ENCODE measurements around the gene SKIL. TPM values are rescaled to one million over a fixed set of nuclear protein-coding genes. Genes with fewer than 3 reads are reported as not detected.

Gene SKIL
- total and polyA plus RNA-seq, 7 donors = 7.3 to 46.6 (median 30.1) TPM

DNA sequence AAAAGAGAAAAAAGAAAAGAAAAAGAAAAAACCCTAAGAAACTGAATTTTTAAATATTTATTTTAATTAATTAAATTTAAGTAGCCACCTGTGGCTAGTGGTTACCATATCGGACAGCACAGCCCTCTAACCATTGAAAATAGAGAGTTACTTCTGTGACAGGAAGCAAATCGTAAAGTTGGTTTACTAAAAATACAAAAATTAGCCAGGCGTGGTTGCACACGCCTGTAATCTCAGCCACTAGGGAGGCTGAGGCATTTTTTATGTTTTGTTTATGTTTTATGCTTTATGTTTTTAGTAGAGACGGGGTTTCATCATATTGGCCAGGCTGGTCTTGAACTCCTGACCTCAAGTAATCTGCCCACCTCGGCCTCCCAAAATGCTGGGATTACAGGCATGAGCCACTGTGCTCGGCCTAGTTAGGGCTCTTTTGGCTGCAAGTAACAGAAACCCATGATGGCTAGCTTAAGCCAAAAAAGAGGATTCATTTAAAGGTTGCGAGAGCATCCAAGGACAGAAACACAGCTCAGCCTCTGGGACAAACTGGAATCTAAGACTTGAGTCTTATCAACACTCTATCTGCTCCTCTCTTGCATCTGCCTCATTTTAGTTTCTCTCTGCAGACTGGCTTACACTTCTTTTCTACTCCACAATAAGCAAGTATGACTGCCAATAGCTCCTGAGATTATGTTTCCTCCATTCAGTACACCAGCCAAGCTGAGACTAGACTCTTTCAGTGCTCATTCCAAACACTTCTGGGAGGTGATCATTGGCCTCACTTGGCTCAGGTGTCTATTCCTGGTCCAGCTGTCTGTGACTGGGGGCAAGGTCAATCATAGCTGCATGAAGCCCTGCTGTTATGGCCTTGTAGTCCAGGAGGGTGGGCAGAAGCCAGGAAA is 6.8 kb upstream of the SKIL start:
- no peaks in the 10 kb centered on the region for H3K9me3 ChIP-seq
- no peaks in the 10 kb centered on the region for H3K36me3 ChIP-seq (ENCODE audit: insufficient read depth in 1 of 2, low read depth in 1 of 2)
- DNase-seq = no peak
- no peaks in the 10 kb centered on the region for H3K27me3 ChIP-seq (ENCODE audit: insufficient read depth in 3 of 3, low read length in 2 of 3)
- H3K27ac ChIP-seq = peak overlapping the region; percentile 38
- H3K4me1 ChIP-seq = peaks cover 9% of the 10 kb centered on the region
- H3K4me3 ChIP-seq = no peak overlapping the region
- 64 to 80% (median 68%) methylated on average over 8 of the region's 8 CpGs for WGBS, 3 donors
- intact Hi-C loops (cut with DNase I) = loop anchor here in 1 of 2 donors (10.0 kb wide), 1 partner anchor 586 kb away; the partner anchor contains the start of genes ACTRT3 and TERC
- TF ChIP-seq, protein P1, sequence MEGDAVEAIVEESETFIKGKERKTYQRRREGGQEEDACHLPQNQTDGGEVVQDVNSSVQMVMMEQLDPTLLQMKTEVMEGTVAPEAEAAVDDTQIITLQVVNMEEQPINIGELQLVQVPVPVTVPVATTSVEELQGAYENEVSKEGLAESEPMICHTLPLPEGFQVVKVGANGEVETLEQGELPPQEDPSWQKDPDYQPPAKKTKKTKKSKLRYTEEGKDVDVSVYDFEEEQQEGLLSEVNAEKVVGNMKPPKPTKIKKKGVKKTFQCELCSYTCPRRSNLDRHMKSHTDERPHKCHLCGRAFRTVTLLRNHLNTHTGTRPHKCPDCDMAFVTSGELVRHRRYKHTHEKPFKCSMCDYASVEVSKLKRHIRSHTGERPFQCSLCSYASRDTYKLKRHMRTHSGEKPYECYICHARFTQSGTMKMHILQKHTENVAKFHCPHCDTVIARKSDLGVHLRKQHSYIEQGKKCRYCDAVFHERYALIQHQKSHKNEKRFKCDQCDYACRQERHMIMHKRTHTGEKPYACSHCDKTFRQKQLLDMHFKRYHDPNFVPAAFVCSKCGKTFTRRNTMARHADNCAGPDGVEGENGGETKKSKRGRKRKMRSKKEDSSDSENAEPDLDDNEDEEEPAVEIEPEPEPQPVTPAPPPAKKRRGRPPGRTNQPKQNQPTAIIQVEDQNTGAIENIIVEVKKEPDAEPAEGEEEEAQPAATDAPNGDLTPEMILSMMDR (IDR thresholded peaks at IDR 0.05) = no peak
- ATAC-seq = peak; percentile 67 to 85 (median 75)

DNA sequence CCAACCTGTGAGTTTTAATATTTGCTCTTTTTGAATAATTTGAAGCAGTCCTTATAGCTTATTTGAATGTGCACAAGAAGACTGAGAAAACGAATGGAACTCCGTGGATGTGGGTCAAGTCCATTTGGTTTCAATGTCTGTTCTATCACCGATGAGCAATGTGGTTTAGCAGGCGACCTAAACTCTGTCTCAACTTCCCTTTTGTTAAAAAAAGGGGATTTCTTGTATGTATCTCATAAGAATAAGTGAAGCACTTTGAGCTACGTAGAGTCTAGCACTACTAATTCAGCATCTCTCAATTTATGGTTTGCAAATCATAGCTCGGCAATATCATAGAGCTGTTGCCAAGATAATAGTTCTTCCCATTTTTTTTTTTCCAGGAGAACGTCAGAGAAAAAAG is 4.6 kb upstream of the SKIL start:
- H3K36me3 ChIP-seq (ENCODE audit: insufficient read depth in 1 of 2, low read depth in 1 of 2) = no peaks in the 10 kb centered on the region
- H3K27me3 ChIP-seq (ENCODE audit: insufficient read depth in 3 of 3, low read length in 2 of 3) = no peaks in the 10 kb centered on the region
- DNase-seq = no peak
- TF ChIP-seq, protein P1 (IDR thresholded peaks at IDR 0.05) = no peak
- H3K4me1 ChIP-seq = peaks cover 9% of the 10 kb centered on the region
- 85 to 86% (median 85%) methylated on average over 7 of the region's 7 CpGs for WGBS, 3 donors
- H3K4me3 ChIP-seq = no peak overlapping the region
- H3K9me3 ChIP-seq = no peaks in the 10 kb centered on the region
- intact Hi-C loops (cut with DNase I) = loop anchor here in 1 of 2 donors (10.0 kb wide), 1 partner anchor 588 kb away; the partner anchor contains the start of genes ACTRT3 and TERC
- ATAC-seq = no peak
- H3K27ac ChIP-seq = no peak overlapping the region

DNA sequence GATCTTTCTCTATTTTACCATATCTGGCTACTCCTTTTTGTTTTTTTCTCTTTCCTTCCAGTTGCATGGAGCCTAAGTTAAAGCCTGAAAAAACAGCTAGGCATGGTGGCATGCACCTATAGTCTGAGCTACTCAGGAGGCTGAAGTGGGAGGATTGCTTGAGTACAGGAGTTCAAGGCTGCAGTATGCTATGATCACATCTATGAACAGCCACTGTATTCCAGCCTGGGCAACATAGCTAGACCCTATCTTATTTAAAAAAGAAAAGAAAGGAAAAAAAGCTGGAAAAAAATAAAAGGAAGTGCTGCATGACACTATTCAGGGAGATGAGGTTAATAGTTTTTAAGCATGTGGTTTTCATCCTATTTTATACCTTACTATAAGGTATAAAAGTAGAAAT is 4.0 kb upstream of the SKIL start:
- Histone ChIP-seq H3K27ac (no peak overlapping the region), H3K27me3 (ENCODE audit: insufficient read depth in 3 of 3, low read length in 2 of 3) (no peaks in the 10 kb centered on the region), H3K4me3 (no peak overlapping the region), H3K36me3 (ENCODE audit: insufficient read depth in 1 of 2, low read depth in 1 of 2) (no peaks in the 10 kb centered on the region), H3K9me3 (no peaks in the 10 kb centered on the region), H3K4me1 (peaks cover 9% of the 10 kb centered on the region)
- intact Hi-C loops (cut with DNase I) = loop anchor here in 1 of 2 donors (10.0 kb wide), 1 partner anchor 589 kb away; the partner anchor contains the start of genes ACTRT3 and TERC
- ATAC-seq (no peak), DNase-seq (no peak)
- TF ChIP-seq, protein P1 (IDR thresholded peaks at IDR 0.05) = no peak

DNA sequence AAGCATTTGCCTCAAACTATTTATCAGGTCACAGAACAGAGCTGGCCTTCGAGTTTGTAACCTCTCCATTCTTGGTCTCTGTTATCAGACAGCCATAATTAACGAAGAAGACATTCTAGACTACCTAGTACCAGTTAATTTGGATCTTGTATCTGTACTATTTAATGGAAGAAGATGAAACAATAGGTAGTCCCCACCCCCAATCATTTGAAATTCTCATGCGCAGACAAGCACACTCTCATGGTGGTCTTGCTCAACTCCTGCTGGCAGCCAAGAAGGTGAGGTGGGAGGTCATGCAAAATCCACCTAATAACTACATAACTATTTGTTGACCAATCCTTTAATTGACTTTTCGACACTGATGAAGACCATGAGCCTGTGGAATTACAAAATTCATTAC is 2.8 kb upstream of the SKIL start:
- no peak for DNase-seq
- no peak for ATAC-seq
- Histone ChIP-seq H3K4me1 (peaks cover 14% of the 10 kb centered on the region), H3K36me3 (ENCODE audit: insufficient read depth in 1 of 2, low read depth in 1 of 2) (no peaks in the 10 kb centered on the region), H3K4me3 (no peak overlapping the region), H3K27me3 (ENCODE audit: insufficient read depth in 3 of 3, low read length in 2 of 3) (no peaks in the 10 kb centered on the region), H3K9me3 (no peaks in the 10 kb centered on the region), H3K27ac (no peak overlapping the region)
- TF ChIP-seq, protein P1 (IDR thresholded peaks at IDR 0.05) = no peak
- intact Hi-C loops (cut with DNase I) = loop anchor here (5.0 to 10.0 kb wide), 4 partner anchors 37 to 590 kb away; partner anchors contain the start of genes PRKCI (in 2 of the 2), ACTRT3 (in 1 of the 2) and TERC (in 1 of the 2)
- 95 to 98% (median 95%) methylated on average over 4 of the region's 4 CpGs for WGBS, 3 donors

Data from psoas muscle (tissue), 8 donors.